Fibroblast of lung (primary cell): ENCODE results near the gene SPACDR. TPM values are rescaled to one million over a fixed set of nuclear protein-coding genes. Genes with fewer than 3 reads are reported as not detected.
A peak's percentile ranks its signal among the peaks of the same experiment; 100 is the strongest.

Experiments used
- DNase-seq, 2 donors: peaks; one replicate each; pipeline versions ENCODE4 v3.0.0 to v3.0.0-alpha.2; 2010; ENCODE audit warnings: low read depth in 2 of 2
- H2AFZ ChIP-seq: 2 replicates; pipeline ENCODE4 v1.5.1; 2012; ENCODE audit warnings: low read length, control low read depth, inconsistent platforms
- H3K27ac ChIP-seq: 2 replicates; pipeline ENCODE4 v1.5.1; 2011; ENCODE audit warnings: low read length, control low read depth; ENCODE audit not compliant: insufficient read depth
- H3K27me3 ChIP-seq: 2 replicates; pipeline ENCODE4 v1.5.1; 2011; ENCODE audit warnings: mild to moderate bottlenecking, low read length; ENCODE audit not compliant: control insufficient read depth, insufficient read depth
- H3K36me3 ChIP-seq: 2 replicates; pipeline ENCODE4 v1.5.1; 2011; ENCODE audit warnings: low read length; ENCODE audit not compliant: control insufficient read depth, insufficient read depth
- H3K4me1 ChIP-seq: 2 replicates; pipeline ENCODE4 v1.5.1; 2011; ENCODE audit warnings: low read length; ENCODE audit not compliant: control insufficient read depth, insufficient read depth; ENCODE audit errors: extremely low read depth
- H3K4me2 ChIP-seq: 2 replicates; pipeline ENCODE4 v1.5.1; 2011; ENCODE audit warnings: low read length, control low read depth; ENCODE audit not compliant: insufficient read depth; ENCODE audit errors: extremely low read depth
- H3K4me3 ChIP-seq, 4 experiments: fragments of 200-600 bp in 1 of 4; sonication (generic) in 1 of 4; replicated peaks in 1 of 4; 2 replicates each; pipeline ENCODE4 v1.5.1; 2011 to 2016; ENCODE audit warnings: low read length in 4 of 4, low read depth in 3 of 4, mild to moderate bottlenecking in 3 of 4, control low read depth in 2 of 4, inconsistent platforms in 1 of 4, mixed read lengths in 1 of 4; ENCODE audit not compliant: insufficient read depth in 1 of 4; ENCODE audit errors: control extremely low read depth in 1 of 4
- H3K79me2 ChIP-seq: 2 replicates; pipeline ENCODE4 v1.5.1; 2012; ENCODE audit warnings: mild to moderate bottlenecking, low read length, inconsistent platforms; ENCODE audit not compliant: control insufficient read depth, insufficient read depth
- H3K9ac ChIP-seq: 2 replicates; pipeline ENCODE4 v1.5.1; 2011; ENCODE audit warnings: mild to moderate bottlenecking, low read length, control low read depth; ENCODE audit not compliant: insufficient read depth
- H3K9me3 ChIP-seq: 2 replicates; pipeline ENCODE4 v1.5.1; 2012; ENCODE audit warnings: low read depth, low read length; ENCODE audit not compliant: control insufficient read depth, insufficient read depth
- H4K20me1 ChIP-seq: 2 replicates; pipeline ENCODE4 v1.5.1; 2011; ENCODE audit warnings: low read length; ENCODE audit not compliant: control insufficient read depth, insufficient read depth; ENCODE audit errors: extremely low read depth
- EZH2 ChIP-seq: IDR thresholded peaks from 2 replicates; pipeline ENCODE4 v1.5.1; 2012; ENCODE audit warnings: low read length, control low read depth, mild to moderate bottlenecking; ENCODE audit errors: missing control alignments
- polyA plus RNA-seq, 2 donors: library from polyadenylated mRNA; depleted of rRNA in 1 of 2; stranded (reverse) in 1 of 2; unstranded in 1 of 2; fragments of >200 nt; gene quantifications; 2 replicates each; pipeline ENCODE4 v1.2.1, GENCODE V29; 2011 to 2012; ENCODE audit warnings: missing spikeins in 1 of 2
- total RNA-seq: library from RNA; depleted of rRNA; stranded (reverse); fragments of >200 nt; gene quantifications from 2 replicates; pipeline ENCODE4 v1.2.1, GENCODE V29; 2014
- TF ChIP-seq, protein P1 (sequence below), 2 donors: IDR thresholded peaks in 1 of 2; conservative IDR thresholded peaks in 1 of 2; 1 replicate in 1 of 2; 2 replicates in 1 of 2; pipeline ENCODE4 v1.5.1; 2011 to 2012; ENCODE audit warnings: low read length in 2 of 2, control low read depth in 1 of 2, inconsistent platforms in 1 of 2, low read depth in 1 of 2, mild to moderate bottlenecking in 1 of 2

The SPACDR gene
- total and polyA plus RNA-seq, 2 donors (not counting 1 experiment from before 2014, with no cell fraction given), result 0.25 to 0.50 TPM

DNA sequence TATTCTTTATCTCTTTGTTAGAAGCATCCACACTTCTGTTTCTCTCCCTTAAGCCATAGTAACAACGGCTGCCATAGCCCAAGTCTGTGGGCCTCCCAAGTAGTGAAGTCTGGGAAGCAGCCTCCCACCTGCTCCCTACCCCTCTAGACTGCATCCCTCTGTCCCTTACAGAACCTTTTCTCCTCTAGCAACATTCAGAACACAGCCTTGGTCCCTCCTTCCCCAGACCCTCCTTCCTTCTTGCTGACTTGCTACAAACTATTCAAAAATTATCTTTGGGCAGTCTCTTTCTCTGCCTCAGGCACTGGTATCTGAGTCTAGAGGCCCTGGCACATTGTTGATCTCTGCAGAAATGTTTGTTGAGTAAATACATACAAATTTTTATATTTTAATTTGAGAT is 17.4 kb upstream of the SPACDR start:
- Histone ChIP-seq H3K4me2 (no peak overlapping the region), H3K9ac (no peak overlapping the region), H3K36me3 (no peaks in the 10 kb centered on the region), H3K4me1 (peaks cover 7% of the 10 kb centered on the region), H4K20me1 (no peaks in the 10 kb centered on the region), H3K79me2 (peaks cover 25% of the 10 kb centered on the region), H3K4me3 (no peak overlapping the region), H3K27me3 (no peaks in the 10 kb centered on the region), H3K9me3 (no peaks in the 10 kb centered on the region), H2AFZ (no peak overlapping the region), H3K27ac (no peak overlapping the region)
- DNase-seq, result no peak
- no peak for TF ChIP-seq EZH2
- TF ChIP-seq, protein P1, sequence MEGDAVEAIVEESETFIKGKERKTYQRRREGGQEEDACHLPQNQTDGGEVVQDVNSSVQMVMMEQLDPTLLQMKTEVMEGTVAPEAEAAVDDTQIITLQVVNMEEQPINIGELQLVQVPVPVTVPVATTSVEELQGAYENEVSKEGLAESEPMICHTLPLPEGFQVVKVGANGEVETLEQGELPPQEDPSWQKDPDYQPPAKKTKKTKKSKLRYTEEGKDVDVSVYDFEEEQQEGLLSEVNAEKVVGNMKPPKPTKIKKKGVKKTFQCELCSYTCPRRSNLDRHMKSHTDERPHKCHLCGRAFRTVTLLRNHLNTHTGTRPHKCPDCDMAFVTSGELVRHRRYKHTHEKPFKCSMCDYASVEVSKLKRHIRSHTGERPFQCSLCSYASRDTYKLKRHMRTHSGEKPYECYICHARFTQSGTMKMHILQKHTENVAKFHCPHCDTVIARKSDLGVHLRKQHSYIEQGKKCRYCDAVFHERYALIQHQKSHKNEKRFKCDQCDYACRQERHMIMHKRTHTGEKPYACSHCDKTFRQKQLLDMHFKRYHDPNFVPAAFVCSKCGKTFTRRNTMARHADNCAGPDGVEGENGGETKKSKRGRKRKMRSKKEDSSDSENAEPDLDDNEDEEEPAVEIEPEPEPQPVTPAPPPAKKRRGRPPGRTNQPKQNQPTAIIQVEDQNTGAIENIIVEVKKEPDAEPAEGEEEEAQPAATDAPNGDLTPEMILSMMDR (conservative IDR thresholded peaks at IDR 0.05 in 1 of 2, IDR thresholded peaks at IDR 0.05 in 1 of 2; ENCODE audit: low read depth in 1 of 2, low read length in 2 of 2), result no peak

DNA sequence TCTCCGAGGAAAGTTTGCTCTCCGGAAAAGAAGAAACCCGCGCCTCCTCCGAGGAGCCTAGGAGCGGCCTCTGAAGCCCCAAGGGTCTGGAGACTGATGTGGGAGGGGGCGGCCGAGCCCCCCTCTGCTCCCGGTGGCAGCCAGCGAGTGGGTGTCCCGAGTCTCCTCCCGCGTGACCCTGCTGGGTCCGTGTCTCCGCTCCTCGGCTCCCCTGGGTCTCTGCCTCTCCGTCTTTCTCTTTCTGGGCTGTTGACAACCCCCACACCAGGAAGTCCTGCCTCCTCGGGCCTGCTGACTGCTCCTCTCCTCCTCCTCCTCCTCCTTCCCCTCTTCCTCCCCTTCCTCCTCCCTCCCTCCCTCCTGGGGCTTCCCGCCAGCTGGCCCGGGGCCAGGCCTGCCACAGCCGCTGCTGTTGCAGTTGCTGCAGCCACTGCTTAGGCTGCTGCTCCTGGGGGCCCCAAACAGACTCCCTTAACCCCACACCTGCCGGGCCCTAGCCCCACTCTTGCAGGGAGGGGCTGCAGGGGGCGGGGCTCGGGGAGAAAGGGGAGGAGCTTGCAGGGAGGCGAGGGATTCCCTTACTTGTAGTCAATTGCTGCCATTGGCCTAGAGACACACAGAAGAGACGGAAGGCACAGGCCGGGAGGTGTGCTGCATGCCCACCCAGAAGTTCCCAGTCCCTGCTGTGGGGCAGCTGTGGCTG is 15.0 kb upstream of the SPACDR start, which contains the start of gene TSC22D4:
TSC22D4 (minus strand) TSS at position 257 of the 703 bp plus-strand sequence. CDS start 1,176 bp downstream, outside the sequence.
- Histone ChIP-seq H3K4me3 (peak within 1 kb of the TSS; percentile 93 to 95 (median 93)), H3K27ac (peak within 1 kb of the TSS; percentile 76), H3K36me3 (peaks cover 2% of the 10 kb centered on the region), H4K20me1 (no peaks in the 10 kb centered on the region), H3K4me2 (peak within 1 kb of the TSS; percentile 90), H3K79me2 (peaks cover 42% of the 10 kb centered on the region), H3K9me3 (no peaks in the 10 kb centered on the region), H2AFZ (peak within 1 kb of the TSS; percentile 69), H3K4me1 (peaks cover 11% of the 10 kb centered on the region), H3K27me3 (no peaks in the 10 kb centered on the region), H3K9ac (peak within 1 kb of the TSS; percentile 82)
- DNase-seq, result peak; percentile 94 to 96
- TF ChIP-seq, protein P1 (conservative IDR thresholded peaks at IDR 0.05 in 1 of 2, IDR thresholded peaks at IDR 0.05 in 1 of 2; ENCODE audit: low read depth in 1 of 2, low read length in 2 of 2), result no peak
- no peak for TF ChIP-seq EZH2

DNA sequence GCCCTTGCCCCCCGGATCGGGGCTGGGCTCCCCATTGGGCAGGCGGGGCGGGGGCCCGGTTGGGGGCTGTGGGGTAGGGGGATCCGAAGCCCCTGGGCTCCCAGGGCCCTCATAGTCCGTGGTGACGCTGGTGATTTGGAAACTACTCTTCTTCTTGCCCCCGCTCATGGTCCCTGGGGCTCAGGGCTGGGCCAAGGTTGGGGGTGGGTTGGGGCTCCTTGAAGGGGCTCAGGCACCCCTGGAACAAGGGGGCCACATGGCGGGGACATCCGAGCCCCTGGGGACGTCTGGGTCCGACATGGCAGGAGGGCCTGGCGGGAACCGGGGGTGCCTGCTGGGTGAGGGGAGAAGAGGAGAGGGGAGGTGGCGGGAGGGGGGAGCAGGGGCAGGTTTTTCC is 13.8 kb upstream of the SPACDR start:
- TF ChIP-seq, protein P1 (conservative IDR thresholded peaks at IDR 0.05 in 1 of 2, IDR thresholded peaks at IDR 0.05 in 1 of 2; ENCODE audit: low read depth in 1 of 2, low read length in 2 of 2), result no peak
- no peak for TF ChIP-seq EZH2
- H4K20me1 ChIP-seq, result no peaks in the 10 kb centered on the region
- H3K9ac ChIP-seq, result peak overlapping the region; percentile 82
- H3K27ac ChIP-seq, result peak overlapping the region; percentile 76
- H3K79me2 ChIP-seq, result peaks cover 42% of the 10 kb centered on the region
- H3K4me1 ChIP-seq, result peaks cover 12% of the 10 kb centered on the region
- H3K36me3 ChIP-seq, result peaks cover 2% of the 10 kb centered on the region
- peak overlapping the region; percentile 93 to 95 (median 93) for H3K4me3 ChIP-seq
- H2AFZ ChIP-seq, result no peak overlapping the region
- H3K27me3 ChIP-seq, result no peaks in the 10 kb centered on the region
- H3K9me3 ChIP-seq, result no peaks in the 10 kb centered on the region
- no peak for DNase-seq
- H3K4me2 ChIP-seq, result peak overlapping the region; percentile 90
